Suprapubic skin (tissue), 4 donors: Measurements from ENCODE around the gene OXER1.

Source experiments
- CTCF ChIP-seq, 2 donors: fragments of 200-600 bp in 1 of 2; fragments of 450-650 bp in 1 of 2; sonication (generic) in 1 of 2; IDR thresholded peaks; one replicate each; pipeline ENCODE4 v1.5.1; 2016 to 2019; ENCODE audit warnings: antibody characterized with exemption in 2 of 2, mild to moderate bottlenecking in 1 of 2, moderate library complexity in 1 of 2
- POLR2A ChIP-seq, 2 donors: fragments of 450-650 bp; IDR thresholded peaks; one replicate each; pipeline ENCODE4 v1.6.1; 2017; ENCODE audit warnings: antibody characterized with exemption in 2 of 2, mild to moderate bottlenecking in 2 of 2, moderate library complexity in 2 of 2
- POLR2AphosphoS5 ChIP-seq, 3 donors: sonication (generic); formaldehyde crosslinking; IDR thresholded peaks; one replicate each; pipeline ENCODE4 v1.6.1; 2017; ENCODE audit warnings: antibody characterized with exemption in 3 of 3

GRCh38 chr2:42747422-42747821 lies 16.5 kb downstream of the OXER1 start:
- TF ChIP-seq POLR2A (IDR thresholded peaks at IDR 0.05) = no peak
- TF ChIP-seq POLR2AphosphoS5 (IDR thresholded peaks at IDR 0.05) = no peak
- no peak for TF ChIP-seq CTCF (IDR thresholded peaks at IDR 0.05)
